ENCODE data around the gene MPRIP.
A peak's percentile ranks its signal among the peaks of the same experiment; 100 is the strongest.
"Not testable (repeated sequence)": the region's sequence is repeated elsewhere in the genome, so short reads cannot be mapped to it uniquely, and the experiment has no call there.

The MPRIP gene

GRCh38 chr17:17042384-17042736 is at the start of gene MPRIP:
Gene MPRIP (plus strand): TSS chr17:17042457. CDS start chr17:17042849, 392 bp downstream.
- H3K4me3 ChIP-seq (ENCODE audit: low read depth, low read length), result peak within 1 kb of the TSS; percentile 81

- no peak overlapping the region for H3K4me3 ChIP-seq (ENCODE audit: low read depth, low read length)
Observed at GRCh38 chr17:16994631-16995030, 47.6 kb upstream of the MPRIP start.

- H3K4me3 ChIP-seq (ENCODE audit: low read depth, low read length), result no peak overlapping the region
Observed at GRCh38 chr17:16995930-16996329, 46.3 kb upstream of the MPRIP start.

- H3K4me3 ChIP-seq (ENCODE audit: low read depth, low read length), result not testable (repeated sequence)
Observed at GRCh38 chr17:16996726-16997125, 45.5 kb upstream of the MPRIP start.

GRCh38 chr17:16997514-16998429 is 44.5 kb upstream of the MPRIP start:
- H3K4me3 ChIP-seq (ENCODE audit: low read depth, low read length), result no peak overlapping the region

GRCh38 chr17:16999931-17000625 is 42.2 kb upstream of the MPRIP start:
- no peak overlapping the region for H3K4me3 ChIP-seq (ENCODE audit: low read depth, low read length)

GRCh38 chr17:17001076-17001777 is 41.0 kb upstream of the MPRIP start:
- H3K4me3 ChIP-seq (ENCODE audit: low read depth, low read length), result no peak overlapping the region

GRCh38 chr17:17001874-17002520 is 40.3 kb upstream of the MPRIP start:
- no peak overlapping the region for H3K4me3 ChIP-seq (ENCODE audit: low read depth, low read length)

- not testable (repeated sequence) for H3K4me3 ChIP-seq (ENCODE audit: low read depth, low read length)
Observed at GRCh38 chr17:17002731-17003715, 39.2 kb upstream of the MPRIP start.

- no peak overlapping the region for H3K4me3 ChIP-seq (ENCODE audit: low read depth, low read length)
Observed at GRCh38 chr17:17004251-17004996, 37.8 kb upstream of the MPRIP start.

GRCh38 chr17:17004997-17005614 is 37.2 kb upstream of the MPRIP start:
- not testable (repeated sequence) for H3K4me3 ChIP-seq (ENCODE audit: low read depth, low read length)

- not testable (repeated sequence) for H3K4me3 ChIP-seq (ENCODE audit: low read depth, low read length)
Observed at GRCh38 chr17:17007891-17008290, 34.4 kb upstream of the MPRIP start.

- H3K4me3 ChIP-seq (ENCODE audit: low read depth, low read length), result not testable (repeated sequence)
Observed at GRCh38 chr17:17008621-17009397, 33.4 kb upstream of the MPRIP start.

- H3K4me3 ChIP-seq (ENCODE audit: low read depth, low read length), result not testable (repeated sequence)
Observed at GRCh38 chr17:17009972-17010371, 32.3 kb upstream of the MPRIP start.

- not testable (repeated sequence) for H3K4me3 ChIP-seq (ENCODE audit: low read depth, low read length)
Observed at GRCh38 chr17:17010545-17011034, 31.7 kb upstream of the MPRIP start.

- not testable (repeated sequence) for H3K4me3 ChIP-seq (ENCODE audit: low read depth, low read length)
Observed at GRCh38 chr17:17011043-17011907, 31.0 kb upstream of the MPRIP start.
